HepG2 (cell line): ENCODE measurements around the gene ASAP2. TPM values are rescaled to one million over a fixed set of nuclear protein-coding genes. Genes with fewer than 3 reads are reported as not detected.

Source experiments
- ATAC-seq: fragments of 200-7000 bp; cut with Tn5 transposase; 3 replicates; pipeline ENCODE4 v1.9.1; 2020; ENCODE audit warnings: mild to moderate bottlenecking, moderate library complexity
- BruUV-seq: library from RNA; stranded (reverse); fragments of 400-500 nt; replicated peaks from 2 replicates; lab custom pipeline; 2021; lab: Mats Ljungman, UMichigan
- CTCF ChIA-PET: fragments of 300-600 bp; formaldehyde crosslinking; extraction: SDS; loops from one replicate; lab custom pipeline; 2021; ENCODE audit warnings: low total read pairs, inconsistent platforms, low intra/inter-chr PET ratio; lab: Yijun Ruan, JAX
- POLR2A ChIA-PET: fragments of 350-600 bp; sonication (Branson Sonifier 250); formaldehyde crosslinking; loops from one replicate; lab custom pipeline; 2020; ENCODE audit warnings: antibody characterized with exemption, inconsistent platforms; lab: Yijun Ruan, JAX
- DNase-seq: peaks from one replicate; pipeline ENCODE4 v3.0.0-alpha.2; 2015; ENCODE audit warnings: low spot score
- FAIRE-seq: peaks from 3 replicates; lab custom pipeline; 2011; peaks lifted over from hg19 to GRCh38; lab: Jason Lieb, UNC
- H2AFZ ChIP-seq: one replicate; pipeline ENCODE4 v1.6.1; 2011; ENCODE audit warnings: low read length, inconsistent platforms
- H3K27ac ChIP-seq: fragments of 300-600 bp; 3 replicates; pipeline ENCODE4 v1.8.0; 2011; ENCODE audit warnings: mixed run types, mild to moderate bottlenecking, mixed read lengths, low read length, inconsistent platforms; ENCODE audit not compliant: insufficient read depth; ENCODE audit errors: extremely low read length
- H3K27me3 ChIP-seq, 2 experiments: fragments of 200-600 bp in 1 of 2; 2 replicates in 1 of 2; 3 replicates in 1 of 2; pipeline versions ENCODE4 v1.6.0 to v1.8.0; 2011; ENCODE audit warnings: low read length in 2 of 2, mild to moderate bottlenecking in 2 of 2, moderate library complexity in 2 of 2, inconsistent platforms in 1 of 2; ENCODE audit not compliant: insufficient read depth in 2 of 2, control insufficient read depth in 1 of 2
- H3K36me3 ChIP-seq, 2 experiments: fragments of 200-600 bp in 1 of 2; replicated peaks in 1 of 2; 2 replicates in 1 of 2; 3 replicates in 1 of 2; pipeline versions ENCODE4 v1.5.1 to v1.8.0; 2011; ENCODE audit warnings: low read length in 2 of 2, inconsistent platforms in 1 of 2; ENCODE audit not compliant: insufficient read depth in 2 of 2, control insufficient read depth in 1 of 2
- H3K4me1 ChIP-seq: 2 replicates; pipeline ENCODE4 v1.5.1; 2012; ENCODE audit warnings: low read length, inconsistent platforms; ENCODE audit not compliant: insufficient read depth
- H3K4me2 ChIP-seq: 2 replicates; pipeline ENCODE4 v1.6.0; 2011; ENCODE audit warnings: low read depth, low read length, inconsistent platforms
- H3K4me3 ChIP-seq, 3 experiments: fragments of 200-600 bp in 1 of 3; sonication (generic), shearing (Covaris generic) in 1 of 3; replicated peaks in 1 of 3; 2 replicates each; pipeline ENCODE4 v1.5.1; 2011 to 2016; ENCODE audit warnings: low read length in 3 of 3, inconsistent platforms in 2 of 3, low read depth in 2 of 3, mild to moderate bottlenecking in 2 of 3, control low read depth in 1 of 3, mixed read lengths in 1 of 3; ENCODE audit not compliant: insufficient read depth in 1 of 3
- H3K79me2 ChIP-seq: one replicate; pipeline ENCODE4 v1.6.1; 2011; ENCODE audit warnings: low read length, inconsistent platforms; ENCODE audit not compliant: insufficient read depth
- H3K9ac ChIP-seq: 2 replicates; pipeline ENCODE4 v1.6.0; 2011; ENCODE audit warnings: mild to moderate bottlenecking, low read depth, low read length, inconsistent platforms; ENCODE audit not compliant: insufficient read depth
- H3K9me3 ChIP-seq: 2 replicates; pipeline ENCODE4 v1.5.1; 2012; ENCODE audit warnings: mild to moderate bottlenecking, low read length
- H4K20me1 ChIP-seq: 2 replicates; pipeline ENCODE4 v1.6.0; 2011; ENCODE audit warnings: inconsistent platforms, mild to moderate bottlenecking, low read length, moderate library complexity; ENCODE audit not compliant: insufficient read depth
- ATAD3A ChIP-seq: sonication (generic); formaldehyde crosslinking; IDR thresholded peaks from 2 replicates; pipeline ENCODE4 v1.4.0; 2020; ENCODE audit warnings: missing genetic modification reagents
- CHD4 ChIP-seq: fragments of 200-600 bp; sonication (generic); IDR thresholded peaks from 2 replicates; pipeline ENCODE4 v1.7.0; 2017; ENCODE audit warnings: mild to moderate bottlenecking, low read length, borderline replicate concordance
- EED ChIP-seq: sonication (generic); formaldehyde crosslinking; IDR thresholded peaks from 2 replicates; pipeline ENCODE4 v1.5.0; 2020; ENCODE audit warnings: mild to moderate bottlenecking, missing genetic modification reagents
- ZBTB7A ChIP-seq: sonication (generic); formaldehyde crosslinking; IDR thresholded peaks from 2 replicates; pipeline ENCODE4 v1.8.0; 2022; ENCODE audit warnings: mild to moderate bottlenecking, missing genetic modification reagents
- ZFP37 ChIP-seq: sonication (generic); formaldehyde crosslinking; IDR thresholded peaks from 2 replicates; pipeline ENCODE4 v1.4.0; 2020; ENCODE audit warnings: missing genetic modification reagents, borderline replicate concordance
- ZMYM3 ChIP-seq: sonication (generic); formaldehyde crosslinking; IDR thresholded peaks from 2 replicates; pipeline ENCODE4 v1.5.1; 2020; ENCODE audit warnings: mild to moderate bottlenecking, missing genetic modification reagents
- ZNF253 ChIP-seq: sonication (generic); formaldehyde crosslinking; IDR thresholded peaks from 2 replicates; pipeline ENCODE4 v1.8.0; 2022; ENCODE audit warnings: mild to moderate bottlenecking, missing genetic modification reagents, borderline replicate concordance
- ZNF589 ChIP-seq: sonication (generic); formaldehyde crosslinking; conservative IDR thresholded peaks from 2 replicates; pipeline ENCODE4 v1.8.0; 2022; ENCODE audit warnings: mild to moderate bottlenecking, moderate library complexity, missing genetic modification reagents
- ZNF598 ChIP-seq: sonication (generic); formaldehyde crosslinking; IDR thresholded peaks from 2 replicates; pipeline ENCODE4 v1.5.1; 2020; ENCODE audit warnings: mild to moderate bottlenecking, missing genetic modification reagents, borderline replicate concordance
- ZSCAN31 ChIP-seq: sonication (generic); formaldehyde crosslinking; IDR thresholded peaks from 2 replicates; pipeline ENCODE4 v1.5.0; 2020; ENCODE audit warnings: low read depth, mild to moderate bottlenecking, missing genetic modification reagents
- WGBS: methylation state at CpG from one replicate; pipeline ENCODE4 v1.1.6; 2017; ENCODE audit warnings: low lambda C conversion rate; 5-methylcytosine and 5-hydroxymethylcytosine counted together
- in situ Hi-C: cut with HindIII; loops from 2 replicates; pipeline ENCODE4 v1.10.0; 2017; ENCODE audit warnings: low pct_unique_long_range_greater_than_20kb; ENCODE audit not compliant: extremely low pct_ligation_motif_present
- intact Hi-C: fragments of 100-400 bp; cut with micrococcal nuclease; formaldehyde crosslinking; loops from one replicate; pipeline ENCODE4 v1.10.0; 2022; ENCODE audit not compliant: unreplicated experiment
- polyA plus RNA-seq, 8 experiments: library from polyadenylated mRNA; depleted of rRNA in 3 of 8; stranded (reverse) in 7 of 8; unstranded in 1 of 8; fragments of >200 nt; fragmentation: Illumina TruSeq in 4 of 8; extraction: Trizol in 4 of 8; gene quantifications; 2 replicates each; pipeline versions ENCODE4 v1.2.1 to v1.2.3, GENCODE V29; 2011 to 2016; ENCODE audit warnings: low read depth in 4 of 8, missing spikeins in 1 of 8, mixed read lengths in 1 of 8; ENCODE audit not compliant: insufficient read depth in 1 of 8
- total RNA-seq, 5 experiments: library from RNA; depleted of rRNA; stranded (reverse); fragments of >200 nt; fragmentation: Illumina TruSeq; extraction: Trizol; gene quantifications; 2 replicates each; pipeline ENCODE4 v1.2.3, GENCODE V29; 2016; ENCODE audit warnings: low read depth in 1 of 5
- TF ChIP-seq, protein P1 (sequence below): sonication (generic); formaldehyde crosslinking; IDR thresholded peaks from 2 replicates; pipeline ENCODE4 v1.5.1; 2020; ENCODE audit warnings: missing genetic modification reagents, mild to moderate bottlenecking, borderline replicate concordance
- TF ChIP-seq, protein P2 (sequence below): sonication (generic); formaldehyde crosslinking; IDR thresholded peaks from 2 replicates; pipeline ENCODE4 v1.8.0; 2022; ENCODE audit warnings: mild to moderate bottlenecking, missing genetic modification reagents
- TF ChIP-seq, protein P3 (sequence below): sonication (generic); formaldehyde crosslinking; IDR thresholded peaks from 2 replicates; pipeline ENCODE4 v1.5.1; 2020; ENCODE audit warnings: missing genetic modification reagents, mild to moderate bottlenecking, borderline replicate concordance
- TF ChIP-seq, protein P4 (sequence below): sonication (generic); formaldehyde crosslinking; IDR thresholded peaks from 2 replicates; pipeline ENCODE4 v1.5.1; 2020; ENCODE audit warnings: missing genetic modification reagents, mild to moderate bottlenecking, borderline replicate concordance
- TF ChIP-seq, protein P5 (sequence below): sonication (generic); formaldehyde crosslinking; IDR thresholded peaks from 2 replicates; pipeline ENCODE4 v1.4.0; 2020; ENCODE audit warnings: missing genetic modification reagents

The ASAP2 gene
- total and polyA plus RNA-seq, 2 of the 13 experiments (the other 11 are each of a cell fraction or from before 2014, with no cell fraction given): 7.3 to 22.3 TPM

DNA sequence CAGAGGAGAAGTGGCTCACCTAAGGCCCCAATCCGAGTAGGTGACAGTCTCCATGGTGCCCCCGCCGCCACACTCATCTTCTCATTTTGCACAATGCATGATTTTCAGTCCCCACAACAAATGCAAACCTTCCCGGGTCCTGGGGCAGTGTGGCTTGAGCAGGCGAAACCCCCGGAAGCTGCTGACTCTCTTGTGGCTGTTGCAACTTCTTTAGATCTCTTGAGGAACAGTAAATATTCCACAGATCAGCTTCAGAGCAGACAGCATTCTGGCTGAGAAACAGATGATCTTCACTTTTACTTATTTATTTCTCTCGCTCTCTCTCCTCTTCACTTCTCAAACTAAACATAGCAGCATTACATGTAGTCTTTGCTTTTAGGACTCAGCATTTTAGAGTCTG is 51.9 kb downstream of the ASAP2 start:
- intact Hi-C loops: no loop called here
- H3K9ac ChIP-seq: no peak overlapping the region
- H3K4me1 ChIP-seq: peaks cover 38% of the 10 kb centered on the region
- no peak overlapping the region for H3K4me3 ChIP-seq
- ATAC-seq (no peak), FAIRE-seq (no peak), DNase-seq (no peak)
- no TSS peak for BruUV-seq
- no peaks in the 10 kb centered on the region for H3K27me3 ChIP-seq
- H3K79me2 ChIP-seq: peaks cover 30% of the 10 kb centered on the region
- in situ Hi-C loops: no loop called here
- ChIA-PET POLR2A (no interaction called here), CTCF (no interaction called here)
- H3K9me3 ChIP-seq: no peaks in the 10 kb centered on the region
- no peak overlapping the region for H2AFZ ChIP-seq
- no peak overlapping the region for H3K27ac ChIP-seq
- no peaks in the 10 kb centered on the region for H3K36me3 ChIP-seq
- 93% methylated on average over 7 of the region's 7 CpGs for WGBS
- H4K20me1 ChIP-seq: peaks cover 4% of the 10 kb centered on the region; the same call in 1 of the 2 replicates
- no peak overlapping the region for H3K4me2 ChIP-seq
- no peak for TF ChIP-seq ATAD3A
- TF ChIP-seq ZFP37 (CRISPR knock-in tag): no peak
- TF ChIP-seq, protein P1, sequence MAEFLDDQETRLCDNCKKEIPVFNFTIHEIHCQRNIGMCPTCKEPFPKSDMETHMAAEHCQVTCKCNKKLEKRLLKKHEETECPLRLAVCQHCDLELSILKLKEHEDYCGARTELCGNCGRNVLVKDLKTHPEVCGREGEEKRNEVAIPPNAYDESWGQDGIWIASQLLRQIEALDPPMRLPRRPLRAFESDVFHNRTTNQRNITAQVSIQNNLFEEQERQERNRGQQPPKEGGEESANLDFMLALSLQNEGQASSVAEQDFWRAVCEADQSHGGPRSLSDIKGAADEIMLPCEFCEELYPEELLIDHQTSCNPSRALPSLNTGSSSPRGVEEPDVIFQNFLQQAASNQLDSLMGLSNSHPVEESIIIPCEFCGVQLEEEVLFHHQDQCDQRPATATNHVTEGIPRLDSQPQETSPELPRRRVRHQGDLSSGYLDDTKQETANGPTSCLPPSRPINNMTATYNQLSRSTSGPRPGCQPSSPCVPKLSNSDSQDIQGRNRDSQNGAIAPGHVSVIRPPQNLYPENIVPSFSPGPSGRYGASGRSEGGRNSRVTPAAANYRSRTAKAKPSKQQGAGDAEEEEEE (CRISPR knock-in tag): no peak
- TF ChIP-seq, protein P2, sequence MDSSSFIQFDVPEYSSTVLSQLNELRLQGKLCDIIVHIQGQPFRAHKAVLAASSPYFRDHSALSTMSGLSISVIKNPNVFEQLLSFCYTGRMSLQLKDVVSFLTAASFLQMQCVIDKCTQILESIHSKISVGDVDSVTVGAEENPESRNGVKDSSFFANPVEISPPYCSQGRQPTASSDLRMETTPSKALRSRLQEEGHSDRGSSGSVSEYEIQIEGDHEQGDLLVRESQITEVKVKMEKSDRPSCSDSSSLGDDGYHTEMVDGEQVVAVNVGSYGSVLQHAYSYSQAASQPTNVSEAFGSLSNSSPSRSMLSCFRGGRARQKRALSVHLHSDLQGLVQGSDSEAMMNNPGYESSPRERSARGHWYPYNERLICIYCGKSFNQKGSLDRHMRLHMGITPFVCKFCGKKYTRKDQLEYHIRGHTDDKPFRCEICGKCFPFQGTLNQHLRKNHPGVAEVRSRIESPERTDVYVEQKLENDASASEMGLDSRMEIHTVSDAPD (CRISPR knock-in tag): no peak
- TF ChIP-seq, protein P3, sequence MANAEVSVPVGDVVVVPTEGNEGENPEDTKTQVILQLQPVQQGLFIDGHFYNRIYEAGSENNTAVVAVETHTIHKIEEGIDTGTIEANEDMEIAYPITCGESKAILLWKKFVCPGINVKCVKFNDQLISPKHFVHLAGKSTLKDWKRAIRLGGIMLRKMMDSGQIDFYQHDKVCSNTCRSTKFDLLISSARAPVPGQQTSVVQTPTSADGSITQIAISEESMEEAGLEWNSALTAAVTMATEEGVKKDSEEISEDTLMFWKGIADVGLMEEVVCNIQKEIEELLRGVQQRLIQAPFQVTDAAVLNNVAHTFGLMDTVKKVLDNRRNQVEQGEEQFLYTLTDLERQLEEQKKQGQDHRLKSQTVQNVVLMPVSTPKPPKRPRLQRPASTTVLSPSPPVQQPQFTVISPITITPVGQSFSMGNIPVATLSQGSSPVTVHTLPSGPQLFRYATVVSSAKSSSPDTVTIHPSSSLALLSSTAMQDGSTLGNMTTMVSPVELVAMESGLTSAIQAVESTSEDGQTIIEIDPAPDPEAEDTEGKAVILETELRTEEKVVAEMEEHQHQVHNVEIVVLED (CRISPR knock-in tag): no peak
- no peak for TF ChIP-seq CHD4
- no peak for TF ChIP-seq ZSCAN31 (CRISPR knock-in tag)
- no peak for TF ChIP-seq ZBTB7A (CRISPR knock-in tag)
- no peak for TF ChIP-seq EED (CRISPR knock-in tag)
- TF ChIP-seq, protein P4, sequence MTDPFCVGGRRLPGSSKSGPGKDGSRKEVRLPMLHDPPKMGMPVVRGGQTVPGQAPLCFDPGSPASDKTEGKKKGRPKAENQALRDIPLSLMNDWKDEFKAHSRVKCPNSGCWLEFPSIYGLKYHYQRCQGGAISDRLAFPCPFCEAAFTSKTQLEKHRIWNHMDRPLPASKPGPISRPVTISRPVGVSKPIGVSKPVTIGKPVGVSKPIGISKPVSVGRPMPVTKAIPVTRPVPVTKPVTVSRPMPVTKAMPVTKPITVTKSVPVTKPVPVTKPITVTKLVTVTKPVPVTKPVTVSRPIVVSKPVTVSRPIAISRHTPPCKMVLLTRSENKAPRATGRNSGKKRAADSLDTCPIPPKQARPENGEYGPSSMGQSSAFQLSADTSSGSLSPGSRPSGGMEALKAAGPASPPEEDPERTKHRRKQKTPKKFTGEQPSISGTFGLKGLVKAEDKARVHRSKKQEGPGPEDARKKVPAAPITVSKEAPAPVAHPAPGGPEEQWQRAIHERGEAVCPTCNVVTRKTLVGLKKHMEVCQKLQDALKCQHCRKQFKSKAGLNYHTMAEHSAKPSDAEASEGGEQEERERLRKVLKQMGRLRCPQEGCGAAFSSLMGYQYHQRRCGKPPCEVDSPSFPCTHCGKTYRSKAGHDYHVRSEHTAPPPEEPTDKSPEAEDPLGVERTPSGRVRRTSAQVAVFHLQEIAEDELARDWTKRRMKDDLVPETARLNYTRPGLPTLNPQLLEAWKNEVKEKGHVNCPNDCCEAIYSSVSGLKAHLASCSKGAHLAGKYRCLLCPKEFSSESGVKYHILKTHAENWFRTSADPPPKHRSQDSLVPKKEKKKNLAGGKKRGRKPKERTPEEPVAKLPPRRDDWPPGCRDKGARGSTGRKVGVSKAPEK (CRISPR knock-in tag): no peak
- TF ChIP-seq, protein P5, sequence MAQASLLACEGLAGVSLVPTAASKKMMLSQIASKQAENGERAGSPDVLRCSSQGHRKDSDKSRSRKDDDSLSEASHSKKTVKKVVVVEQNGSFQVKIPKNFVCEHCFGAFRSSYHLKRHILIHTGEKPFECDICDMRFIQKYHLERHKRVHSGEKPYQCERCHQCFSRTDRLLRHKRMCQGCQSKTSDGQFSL (CRISPR knock-in tag): no peak
- no peak for TF ChIP-seq ZNF598
- no peak for TF ChIP-seq ZMYM3 (CRISPR knock-in tag)
- no peak for TF ChIP-seq ZNF589 (CRISPR knock-in tag)
- no peak for TF ChIP-seq ZNF253 (CRISPR knock-in tag)
